Measurements from ENCODE around the gene NHP2.

GRCh38 chr5:178120607-178121357, 32.9 kb downstream of the NHP2 start:
- TF ChIP-seq POLR2AphosphoS5 (IDR thresholded peaks at IDR 0.05; ENCODE audit: low read depth, low read length) (no peak), POLR2A (IDR thresholded peaks at IDR 0.05; ENCODE audit: low read depth, low read length) (no peak), TAF1 (IDR thresholded peaks at IDR 0.05; ENCODE audit: borderline replicate concordance, low read depth, low read length) (no peak)

Measured in GM12892 (cell line).